Stromal cell of bone marrow (primary cell): Measurements from ENCODE around the gene GMPR.

Experiments
- DNase-seq: peaks from one replicate; pipeline ENCODE4 v3.0.0-alpha.2; 2012; ENCODE audit warnings: low read depth

GMPR gene

GRCh38 chr6:16238057-16238962 lies at the start of gene GMPR:
GMPR (plus strand) TSS chr6:16238587; CDS start chr6:16238694, 107 bp downstream.
- no peak for DNase-seq

GRCh38 chr6:16190214-16190613 lies 48.2 kb upstream of the GMPR start:
- DNase-seq: no peak

- DNase-seq: no peak
Observed at GRCh38 chr6:16196260-16196983, 42.0 kb upstream of the GMPR start.

GRCh38 chr6:16196984-16197546 lies 41.3 kb upstream of the GMPR start:
- no peak for DNase-seq

GRCh38 chr6:16198061-16198705 lies 40.2 kb upstream of the GMPR start:
- DNase-seq: no peak

- DNase-seq: no peak
Observed at GRCh38 chr6:16199804-16200203, 38.6 kb upstream of the GMPR start.

- DNase-seq: no peak
Observed at GRCh38 chr6:16200321-16200883, 38.0 kb upstream of the GMPR start.

GRCh38 chr6:16201706-16202105 lies 36.7 kb upstream of the GMPR start:
- DNase-seq: no peak

- no peak for DNase-seq
Observed at GRCh38 chr6:16204653-16205376, 33.6 kb upstream of the GMPR start.

- peak; percentile 81 for DNase-seq
Observed at GRCh38 chr6:16205377-16206144, 32.8 kb upstream of the GMPR start.

- peak; percentile 77 for DNase-seq
Observed at GRCh38 chr6:16206595-16207037, 31.8 kb upstream of the GMPR start.

GRCh38 chr6:16208989-16209388 lies 29.4 kb upstream of the GMPR start:
- DNase-seq: no peak

GRCh38 chr6:16209539-16209938 lies 28.8 kb upstream of the GMPR start:
- no peak for DNase-seq

GRCh38 chr6:16212276-16212675 lies 26.1 kb upstream of the GMPR start:
- DNase-seq: no peak

- DNase-seq: no peak
Observed at GRCh38 chr6:16216501-16217155, 21.8 kb upstream of the GMPR start.

GRCh38 chr6:16217156-16217721 lies 21.1 kb upstream of the GMPR start:
- DNase-seq: no peak

- no peak for DNase-seq
Observed at GRCh38 chr6:16222826-16223225, 15.6 kb upstream of the GMPR start.

- DNase-seq: no peak
Observed at GRCh38 chr6:16223362-16223761, 15.0 kb upstream of the GMPR start.

- no peak for DNase-seq
Observed at GRCh38 chr6:16224409-16224808, 14.0 kb upstream of the GMPR start.
